Left renal cortex interstitium (tissue), 4 donors: ENCODE results near the gene INO80C. TPM values are rescaled to one million over a fixed set of nuclear protein-coding genes. Genes with fewer than 3 reads are reported as not detected.

Source experiments
- DNase-seq, 4 donors: peaks; one replicate each; pipeline ENCODE4 v3.0.0-alpha.2; 2013; ENCODE audit warnings: low read depth in 4 of 4, low spot score in 2 of 4, missing footprints in 1 of 4
- polyA plus RNA-seq, 4 donors: library from polyadenylated mRNA; unstranded; fragments of 120-200 nt; gene quantifications; one replicate each; pipeline ENCODE4 v1.2.1, GENCODE V29; 2013; ENCODE audit not compliant: insufficient read length in 4 of 4

INO80C gene
- 10 to 100 TPM; 26.9 to 31.9 (median 30.2) TPM for polyA plus RNA-seq

GRCh38 chr18:35497370-35498197, at the start of gene INO80C:
INO80C (minus strand) TSS chr18:35497960; CDS start chr18:35497874, 86 bp downstream.
- peak; percentile 87 to 95 (median 90) for DNase-seq

GRCh38 chr18:35547008-35547605, 49.3 kb upstream of the INO80C start:
- DNase-seq, result no peak

GRCh38 chr18:35542356-35542755, 44.6 kb upstream of the INO80C start:
- DNase-seq, result no peak

GRCh38 chr18:35535297-35535696, 37.5 kb upstream of the INO80C start:
- DNase-seq, result no peak

- no peak for DNase-seq
These were observed 36.2 kb upstream of the INO80C start for GRCh38 chr18:35533916-35534405.

- no peak for DNase-seq
These were observed 31.1 kb upstream of the INO80C start for GRCh38 chr18:35528749-35529274.

- DNase-seq, result no peak
These were observed 28.8 kb upstream of the INO80C start for GRCh38 chr18:35526495-35527059.

GRCh38 chr18:35525795-35526494, 28.2 kb upstream of the INO80C start:
- DNase-seq, result no peak

GRCh38 chr18:35524226-35524625, 26.5 kb upstream of the INO80C start:
- DNase-seq, result no peak

- DNase-seq, result no peak
These were observed 24.6 kb upstream of the INO80C start for GRCh38 chr18:35522130-35522959.

GRCh38 chr18:35521133-35521532, 23.4 kb upstream of the INO80C start:
- no peak for DNase-seq

- DNase-seq, result no peak
These were observed 21.6 kb upstream of the INO80C start for GRCh38 chr18:35519148-35519899.

GRCh38 chr18:35517715-35518114, 20.0 kb upstream of the INO80C start:
- no peak for DNase-seq

GRCh38 chr18:35516789-35517188, 19.0 kb upstream of the INO80C start:
- no peak for DNase-seq

- DNase-seq, result no peak
These were observed 18.6 kb upstream of the INO80C start for GRCh38 chr18:35516351-35516750.

- no peak for DNase-seq
These were observed 17.8 kb upstream of the INO80C start for GRCh38 chr18:35515460-35516130.

- no peak for DNase-seq
These were observed 17.1 kb upstream of the INO80C start for GRCh38 chr18:35514752-35515459.

GRCh38 chr18:35514283-35514682, 16.5 kb upstream of the INO80C start:
- DNase-seq, result no peak
